Smooth muscle cell of the brain vasculature (primary cell): ENCODE measurements around the gene UNC13C.
"Not testable (repeated sequence)": the region's sequence is repeated elsewhere in the genome, so short reads cannot be mapped to it uniquely, and the experiment has no call there.

Experiments used
- DNase-seq: peaks from one replicate; pipeline ENCODE4 v3.0.0-alpha.2; 2012; ENCODE audit warnings: low read depth, low spot score

UNC13C gene

GRCh38 chr15:53978253-53978906 lies at the start of gene UNC13C:
Gene UNC13C (plus strand): TSS chr15:53978441. CDS start chr15:54012904, 34,463 bp downstream.
- no peak for DNase-seq

DNA sequence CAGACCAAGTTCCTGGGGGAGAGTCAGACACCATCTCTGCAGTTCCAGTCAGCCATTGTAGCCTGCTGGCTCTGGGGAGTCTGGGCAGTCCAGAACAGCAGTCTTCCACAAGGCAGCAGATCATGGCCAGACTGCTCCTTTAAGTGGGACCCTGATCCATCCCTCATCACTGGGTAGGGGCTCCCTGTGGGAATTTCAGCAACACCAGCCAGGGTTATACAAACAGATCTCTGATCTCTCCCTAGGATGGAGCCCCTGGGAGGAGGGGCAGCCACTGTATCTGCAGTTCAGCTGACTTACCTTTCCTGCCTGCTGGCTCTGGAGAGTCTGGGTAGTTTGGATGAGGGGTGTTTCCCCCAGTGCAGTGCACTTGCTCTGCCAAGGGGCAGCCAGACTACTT lies 42.1 kb upstream of the UNC13C start:
- DNase-seq = no peak

DNA sequence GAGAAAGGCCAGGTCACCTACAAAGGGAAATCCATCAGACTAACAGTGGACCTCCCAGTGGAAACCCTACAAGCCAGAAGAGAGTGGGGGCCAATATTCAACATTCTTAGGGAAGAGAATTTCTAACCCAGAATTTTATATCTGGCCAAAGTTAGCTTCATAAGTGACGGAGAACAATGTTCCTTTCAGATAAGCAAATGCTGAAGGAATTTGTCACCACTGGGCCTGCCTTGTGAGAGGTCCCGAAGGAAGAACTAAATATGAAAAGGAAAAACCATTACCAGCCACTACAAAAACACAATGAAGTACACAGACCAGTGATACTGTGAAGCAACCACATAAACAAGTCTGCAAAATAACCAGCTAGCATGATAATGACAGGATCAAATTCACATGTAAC lies 40.6 kb upstream of the UNC13C start:
- not testable (repeated sequence) for DNase-seq

GRCh38 chr15:53950572-53950971 lies 27.7 kb upstream of the UNC13C start:
- DNase-seq = no peak

DNA sequence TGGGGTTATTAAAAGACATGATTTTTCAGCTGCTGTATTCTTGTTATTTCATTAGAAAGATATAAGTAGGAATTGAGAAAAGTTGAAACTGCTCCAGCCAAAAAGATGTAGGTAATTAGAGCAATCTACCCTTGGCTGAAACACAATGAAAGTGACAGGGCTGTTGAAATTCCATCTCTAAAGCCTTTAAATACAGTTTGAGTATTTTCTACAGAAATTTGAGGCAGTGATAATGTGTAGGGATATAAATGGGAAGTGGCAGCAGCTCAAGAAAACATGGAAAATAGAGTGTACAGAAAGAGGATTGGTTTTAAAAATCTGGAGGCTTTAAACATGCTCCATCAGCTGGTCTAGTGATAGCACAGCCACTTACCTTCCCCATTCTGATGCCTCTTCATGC lies 22.8 kb upstream of the UNC13C start:
- no peak for DNase-seq

- DNase-seq = no peak
Measured at GRCh38 chr15:53962646-53963561, 15.3 kb upstream of the UNC13C start.

- no peak for DNase-seq
Measured at GRCh38 chr15:53963801-53964200, 14.4 kb upstream of the UNC13C start.

DNA sequence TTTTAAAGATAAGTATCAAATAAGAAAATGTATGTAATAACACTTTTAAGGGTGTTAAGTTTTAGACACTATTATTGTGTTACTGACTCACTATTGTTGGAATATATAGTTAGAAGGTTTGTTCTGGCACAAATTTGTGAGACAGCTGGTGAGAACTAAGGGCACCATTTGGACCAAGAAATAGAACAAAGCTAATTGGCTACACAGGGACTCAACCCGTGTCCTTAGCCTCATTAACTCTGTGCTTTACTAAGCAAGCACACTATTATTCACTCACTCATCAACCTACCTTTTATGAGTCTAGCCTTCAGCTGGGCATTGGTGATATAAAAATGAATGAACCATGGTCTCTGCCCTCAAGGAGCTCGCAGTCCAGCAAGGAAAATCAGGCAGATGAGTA lies 4.1 kb upstream of the UNC13C start:
- no peak for DNase-seq

GRCh38 chr15:53974813-53975212 lies 3.4 kb upstream of the UNC13C start:
- DNase-seq = no peak

- DNase-seq = no peak
Measured at GRCh38 chr15:53976844-53977392, 1.3 kb upstream of the UNC13C start.

- DNase-seq = no peak
Measured at GRCh38 chr15:53979051-53979788, 979 bp downstream of the UNC13C start.

DNA sequence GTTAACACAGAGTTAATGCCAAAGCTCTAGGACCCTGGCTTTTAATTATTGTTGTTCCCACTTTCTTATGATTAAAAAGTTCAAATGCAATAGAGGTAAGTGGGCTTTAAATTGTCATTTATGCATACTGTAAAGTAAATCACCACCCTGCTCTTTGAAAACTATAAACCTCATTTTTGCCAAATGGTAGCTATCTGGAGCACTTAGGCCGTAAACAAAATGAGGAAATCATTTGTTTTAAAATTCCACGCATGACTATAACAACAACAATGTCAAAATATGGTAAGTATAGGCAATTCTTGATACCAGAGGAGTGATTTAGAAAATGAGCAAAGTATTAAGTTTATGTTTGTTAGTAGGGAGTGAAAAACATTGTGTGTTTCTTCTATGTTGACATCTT lies 1.8 kb downstream of the UNC13C start:
- no peak for DNase-seq

DNA sequence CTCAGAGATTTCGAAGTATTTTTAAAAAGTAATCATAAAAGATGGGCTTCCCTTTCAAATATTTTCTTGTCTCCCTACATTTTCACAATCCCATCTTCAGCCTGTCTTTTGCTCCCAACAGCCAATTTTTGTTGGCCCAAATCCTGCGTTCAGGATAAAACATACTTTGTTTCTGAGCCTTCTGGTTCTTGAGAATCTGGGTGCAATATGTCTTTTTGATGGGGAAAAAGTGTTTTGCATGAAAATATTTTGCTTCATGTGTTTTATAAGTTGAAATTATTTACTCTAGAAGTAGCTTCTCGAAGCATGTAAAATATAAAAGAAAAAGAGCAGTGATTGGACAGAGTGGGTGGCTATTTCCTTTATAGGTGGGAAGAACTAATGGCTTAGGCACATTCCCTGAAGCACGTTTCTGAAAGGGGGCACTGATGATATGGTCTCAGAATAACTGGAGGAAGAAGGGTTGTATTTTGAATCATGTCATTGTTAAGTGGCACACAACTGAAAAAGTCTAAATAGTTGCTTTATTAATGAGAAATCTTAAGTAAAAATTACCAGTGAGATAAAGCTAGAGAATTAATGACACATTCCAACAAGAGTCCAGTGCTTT lies 3.9 kb downstream of the UNC13C start:
- DNase-seq = no peak

GRCh38 chr15:53982876-53983275 lies 4.6 kb downstream of the UNC13C start:
- DNase-seq = no peak

- no peak for DNase-seq
Measured at GRCh38 chr15:53984221-53984620, 6.0 kb downstream of the UNC13C start.

DNA sequence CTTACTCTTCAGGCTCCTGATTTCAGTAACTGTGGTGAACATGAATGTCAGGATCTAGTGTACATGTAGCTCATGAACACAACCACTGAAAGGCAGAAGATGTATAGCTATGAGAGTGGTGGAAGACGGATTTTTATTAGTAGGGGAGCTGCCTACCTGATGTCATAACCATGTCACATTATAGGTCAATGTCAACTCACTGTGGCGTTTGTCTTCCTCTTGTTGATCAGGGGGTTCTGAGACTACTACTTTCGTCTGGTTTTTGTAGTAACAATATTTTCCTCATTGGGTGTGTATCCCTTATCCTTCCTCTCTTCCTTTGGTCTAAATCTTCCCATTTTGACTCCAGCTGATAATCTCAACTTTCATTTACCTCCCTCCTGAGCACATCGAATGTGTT lies 7.3 kb downstream of the UNC13C start:
- no peak for DNase-seq

DNA sequence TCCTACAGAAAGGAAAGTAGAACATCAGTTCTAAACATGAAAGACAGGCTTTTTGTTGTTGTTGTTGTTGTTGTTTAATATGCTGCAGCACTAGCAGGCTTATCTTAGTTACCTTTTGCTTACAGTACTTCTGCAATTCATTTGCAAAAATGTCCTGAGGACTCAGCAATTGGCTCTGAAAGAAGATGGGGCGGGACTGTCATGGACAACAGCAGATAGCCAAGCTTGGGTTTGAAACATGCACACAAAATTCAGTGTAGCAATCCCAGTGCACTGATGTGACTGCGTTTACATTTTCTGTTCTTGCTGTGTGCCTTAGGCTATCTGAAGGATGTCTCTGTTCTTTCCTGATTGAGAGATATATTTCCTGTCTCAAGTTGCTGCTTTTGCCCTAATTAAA lies 9.2 kb downstream of the UNC13C start:
- DNase-seq = no peak

GRCh38 chr15:54007256-54007655 lies 29.0 kb downstream of the UNC13C start:
- DNase-seq = no peak

DNA sequence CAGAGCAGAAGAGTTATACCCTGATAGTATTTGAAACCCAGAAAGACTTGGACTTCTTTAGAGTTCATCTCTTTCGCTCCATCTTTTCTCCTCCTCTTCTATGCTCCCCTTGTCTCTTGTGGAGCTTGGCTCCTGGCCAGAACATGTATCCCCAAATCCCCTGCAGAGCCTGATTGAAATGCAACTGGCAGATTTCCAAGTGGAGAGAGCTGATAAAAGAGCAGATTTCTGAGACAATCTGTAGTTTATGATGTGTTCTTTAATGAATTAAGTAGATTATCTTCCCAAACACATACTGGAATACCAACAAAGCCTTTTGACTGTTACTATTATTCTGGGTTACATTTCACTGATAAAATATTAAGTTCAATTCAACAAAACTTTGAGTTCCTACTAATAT lies 33.4 kb downstream of the UNC13C start:
- no peak for DNase-seq

DNA sequence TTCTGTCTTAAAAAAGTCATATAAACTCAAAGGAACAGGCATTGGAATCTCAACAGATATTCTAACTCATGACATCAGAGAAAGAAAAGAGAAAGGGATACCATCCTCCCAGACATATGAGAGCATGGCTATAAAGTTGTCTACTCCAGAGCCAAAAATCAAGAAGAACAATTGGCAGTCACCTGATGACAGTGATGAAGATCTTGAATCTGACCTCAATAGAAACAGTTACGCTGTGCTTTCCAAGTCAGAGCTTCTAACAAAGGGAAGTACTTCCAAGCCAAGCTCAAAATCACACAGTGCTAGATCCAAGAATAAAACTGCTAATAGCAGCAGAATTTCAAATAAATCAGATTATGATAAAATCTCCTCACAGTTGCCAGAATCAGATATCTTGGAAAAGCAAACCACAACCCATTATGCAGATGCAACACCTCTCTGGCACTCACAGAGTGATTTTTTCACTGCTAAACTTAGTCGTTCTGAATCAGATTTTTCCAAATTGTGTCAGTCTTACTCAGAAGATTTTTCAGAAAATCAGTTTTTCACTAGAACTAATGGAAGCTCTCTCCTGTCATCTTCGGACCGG lies 35.9 kb downstream of the UNC13C start:
- no peak for DNase-seq

GRCh38 chr15:54017251-54017650 lies 39.0 kb downstream of the UNC13C start:
- no peak for DNase-seq
